ENCODE results near the gene MAEL. TPM values are rescaled to one million over a fixed set of nuclear protein-coding genes. Genes with fewer than 3 reads are reported as not detected.

The MAEL gene
- total and polyA plus RNA-seq, 2 of the 8 experiments (the other 6 are each of a cell fraction or from before 2014, with no cell fraction given), result 0.03 TPM; not detected in 1

- DNase-seq (ENCODE audit: low read depth in 1 of 2, low spot score in 2 of 2) (no peak), FAIRE-seq (no peak)
- H3K36me3 ChIP-seq (ENCODE audit: control insufficient read depth in 2 of 4, insufficient read depth in 4 of 4, low read length in 3 of 4), result no peaks in the 10 kb centered on the region
- no peak overlapping the region for H4K5ac ChIP-seq (ENCODE audit: insufficient read length, low read depth, low read length)
- H3K56ac ChIP-seq (replicated peaks; ENCODE audit: insufficient read length, low read depth, low read length), result no peak overlapping the region
- no peaks in the 10 kb centered on the region for H3K23me2 ChIP-seq (ENCODE audit: low read depth, low read length)
- no peak overlapping the region for H2BK15ac ChIP-seq (ENCODE audit: low read length)
- no peak overlapping the region for H2AFZ ChIP-seq (ENCODE audit: low read length)
- H4K20me1 ChIP-seq (replicated peaks in 1 of 2; ENCODE audit: control insufficient read depth in 1 of 2, insufficient read depth in 2 of 2, low read length in 2 of 2), result no peaks in the 10 kb centered on the region
- H3K79me1 ChIP-seq (ENCODE audit: low read depth, low read length), result no peaks in the 10 kb centered on the region
- H2BK120ac ChIP-seq (replicated peaks; ENCODE audit: low read depth, low read length), result no peak overlapping the region
- no peak overlapping the region for H2BK12ac ChIP-seq (ENCODE audit: low read depth, low read length)
- H3K9ac ChIP-seq (replicated peaks in 1 of 4; ENCODE audit: extremely low read depth in 1 of 4, low read depth in 3 of 4, low read length in 3 of 4), result no peak overlapping the region
- no peak overlapping the region for H2AK5ac ChIP-seq (ENCODE audit: low read depth, low read length)
- no peak overlapping the region for H2BK5ac ChIP-seq (ENCODE audit: low read depth, low read length)
- H3K9me3 ChIP-seq (ENCODE audit: insufficient read depth in 2 of 2, low read depth in 1 of 2, low read length in 1 of 2), result no peaks in the 10 kb centered on the region
- no peak overlapping the region for H3K23ac ChIP-seq (ENCODE audit: insufficient read length)
- H3K4ac ChIP-seq (replicated peaks; ENCODE audit: insufficient read length, low read depth, low read length), result no peak overlapping the region
- TF ChIP-seq FOSL1 (IDR thresholded peaks at IDR 0.05; ENCODE audit: insufficient read depth, low read depth, low read length) (no peak), BRCA1 (IDR thresholded peaks at IDR 0.05; ENCODE audit: low read depth, low read length) (no peak), RNF2 (IDR thresholded peaks at IDR 0.05; ENCODE audit: borderline replicate concordance, low read depth, low read length, missing control alignments, poor library complexity, severe bottlenecking) (no peak)
- no peak overlapping the region for H3K14ac ChIP-seq (ENCODE audit: insufficient read length)
- H3K27me3 ChIP-seq (replicated peaks in 1 of 4; ENCODE audit: control insufficient read depth in 3 of 4, extremely low read depth in 1 of 4, insufficient read depth in 3 of 4, low read length in 3 of 4), result no peaks in the 10 kb centered on the region
- H3K27ac ChIP-seq (ENCODE audit: low read depth, low read length), result no peak overlapping the region
- H3K79me2 ChIP-seq (ENCODE audit: control insufficient read depth in 1 of 2, insufficient read depth in 2 of 2, low read length in 2 of 2), result no peaks in the 10 kb centered on the region
- no peak overlapping the region for H3K18ac ChIP-seq (ENCODE audit: extremely low read depth, low read length)
- H3K4me1 ChIP-seq (replicated peaks in 1 of 4; ENCODE audit: control insufficient read depth in 3 of 4, insufficient read depth in 4 of 4, low read length in 3 of 4), result no peaks in the 10 kb centered on the region
- ChIA-PET CTCF (ENCODE audit: partially characterized antibody) (interaction anchor here (0.6 kb wide), 1 partner anchor 41 kb away, joined by 3 read pairs; no protein-coding TSS in a partner anchor), POLR2A (ENCODE audit: partially characterized antibody) (no interaction called here)
- no peak overlapping the region for H3K4me2 ChIP-seq (ENCODE audit: insufficient read depth in 1 of 2, low read depth in 2 of 2, low read length in 2 of 2)
- H2BK20ac ChIP-seq (ENCODE audit: low read length), result no peak overlapping the region
- H4K91ac ChIP-seq (replicated peaks; ENCODE audit: insufficient read length, low read length), result no peak overlapping the region
- no peak overlapping the region for H3K4me3 ChIP-seq (ENCODE audit: extremely low read depth in 1 of 4, insufficient read depth in 2 of 4, low read depth in 3 of 4, low read length in 4 of 4)
- no peak overlapping the region for H4K8ac ChIP-seq (ENCODE audit: extremely low read depth, insufficient read depth, low read length)
- 91% methylated on average over 6 of the region's 6 CpGs; no CpG with 5 or more reads in 1 of the 2 experiments for WGBS, 2 experiments (ENCODE audit: extremely low coverage in 1 of 2, insufficient coverage in 1 of 2, insufficient read length in 1 of 2, insufficient replicate concordance in 2 of 2, low coverage in 1 of 2, low lambda C conversion rate in 2 of 2, missing lambda C conversion rate in 1 of 2)
Measured at GRCh38 chr1:167016100-167016750, 27.1 kb downstream of the MAEL start.

Data from H1 (cell line).